Fibroblast of pulmonary artery (primary cell): ENCODE data around the gene OSCP1.

Experiments
- DNase-seq: peaks from one replicate; pipeline ENCODE4 v3.0.0-alpha.2; 2010; ENCODE audit warnings: low read depth
- H3K4me3 ChIP-seq: replicated peaks from 2 replicates; pipeline ENCODE4 v1.5.1; 2011; ENCODE audit warnings: low read depth, mild to moderate bottlenecking, control low read depth, low read length, moderate library complexity
- TF ChIP-seq, protein P1 (sequence below): IDR thresholded peaks from 2 replicates; pipeline ENCODE4 v1.5.1; 2011; ENCODE audit warnings: mild to moderate bottlenecking, control low read depth, low read length, inconsistent platforms; ENCODE audit errors: missing control alignments

The OSCP1 gene

GRCh38 chr1:36446271-36446670 is 4.0 kb downstream of the OSCP1 start:
- H3K4me3 ChIP-seq = no peak overlapping the region
- no peak for DNase-seq
- TF ChIP-seq, protein P1, sequence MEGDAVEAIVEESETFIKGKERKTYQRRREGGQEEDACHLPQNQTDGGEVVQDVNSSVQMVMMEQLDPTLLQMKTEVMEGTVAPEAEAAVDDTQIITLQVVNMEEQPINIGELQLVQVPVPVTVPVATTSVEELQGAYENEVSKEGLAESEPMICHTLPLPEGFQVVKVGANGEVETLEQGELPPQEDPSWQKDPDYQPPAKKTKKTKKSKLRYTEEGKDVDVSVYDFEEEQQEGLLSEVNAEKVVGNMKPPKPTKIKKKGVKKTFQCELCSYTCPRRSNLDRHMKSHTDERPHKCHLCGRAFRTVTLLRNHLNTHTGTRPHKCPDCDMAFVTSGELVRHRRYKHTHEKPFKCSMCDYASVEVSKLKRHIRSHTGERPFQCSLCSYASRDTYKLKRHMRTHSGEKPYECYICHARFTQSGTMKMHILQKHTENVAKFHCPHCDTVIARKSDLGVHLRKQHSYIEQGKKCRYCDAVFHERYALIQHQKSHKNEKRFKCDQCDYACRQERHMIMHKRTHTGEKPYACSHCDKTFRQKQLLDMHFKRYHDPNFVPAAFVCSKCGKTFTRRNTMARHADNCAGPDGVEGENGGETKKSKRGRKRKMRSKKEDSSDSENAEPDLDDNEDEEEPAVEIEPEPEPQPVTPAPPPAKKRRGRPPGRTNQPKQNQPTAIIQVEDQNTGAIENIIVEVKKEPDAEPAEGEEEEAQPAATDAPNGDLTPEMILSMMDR = no peak

DNA sequence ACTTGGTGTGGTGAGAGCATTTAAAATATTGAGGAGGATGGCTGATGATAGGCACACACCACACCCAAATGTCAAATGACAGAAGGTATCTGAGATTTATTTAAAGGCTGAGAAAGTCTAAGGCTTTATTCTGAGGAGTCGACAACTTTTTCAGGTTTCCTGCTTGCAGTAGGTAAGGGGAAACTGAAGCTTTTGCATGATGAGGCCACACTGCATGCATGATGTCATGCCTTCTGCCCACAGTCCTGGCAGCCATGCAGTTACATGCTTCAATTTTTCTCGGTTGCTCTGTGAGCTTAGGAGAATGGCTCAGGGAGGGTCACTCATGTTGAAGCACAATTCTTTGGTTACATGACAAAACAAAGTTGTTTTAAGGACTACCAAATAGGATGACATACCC is 7.0 kb downstream of the OSCP1 start:
- DNase-seq = no peak
- H3K4me3 ChIP-seq = no peak overlapping the region
- TF ChIP-seq, protein P1 = no peak

DNA sequence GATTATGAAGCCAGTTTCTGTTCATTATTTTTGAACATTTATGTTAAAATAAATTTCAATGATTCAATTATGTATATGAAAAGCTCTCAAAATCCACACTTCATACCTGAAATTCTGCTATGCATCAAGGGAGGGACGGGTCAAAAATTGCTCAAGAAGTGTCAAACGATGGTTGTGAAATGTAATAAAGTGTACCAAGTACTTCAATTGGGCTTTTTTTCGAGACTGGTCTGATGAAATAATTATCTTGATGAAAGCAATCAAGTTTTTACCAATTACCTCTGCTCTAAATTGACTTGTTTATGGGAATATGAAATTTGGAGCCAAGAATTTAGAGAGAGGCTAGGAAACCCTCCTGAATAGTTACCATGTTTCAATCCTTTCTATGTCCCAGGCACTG is 7.9 kb downstream of the OSCP1 start:
- no peak for DNase-seq
- H3K4me3 ChIP-seq = no peak overlapping the region
- TF ChIP-seq, protein P1 = no peak

- TF ChIP-seq, protein P1 = no peak
- no peak for DNase-seq
- H3K4me3 ChIP-seq = no peak overlapping the region
Observed at GRCh38 chr1:36440646-36441045, 9.6 kb downstream of the OSCP1 start.

- no peak for DNase-seq
- TF ChIP-seq, protein P1 = no peak
- no peak overlapping the region for H3K4me3 ChIP-seq
Observed at GRCh38 chr1:36440044-36440443, 10.2 kb downstream of the OSCP1 start.

GRCh38 chr1:36438715-36439114 is 11.5 kb downstream of the OSCP1 start:
- no peak overlapping the region for H3K4me3 ChIP-seq
- TF ChIP-seq, protein P1 = no peak
- DNase-seq = no peak

DNA sequence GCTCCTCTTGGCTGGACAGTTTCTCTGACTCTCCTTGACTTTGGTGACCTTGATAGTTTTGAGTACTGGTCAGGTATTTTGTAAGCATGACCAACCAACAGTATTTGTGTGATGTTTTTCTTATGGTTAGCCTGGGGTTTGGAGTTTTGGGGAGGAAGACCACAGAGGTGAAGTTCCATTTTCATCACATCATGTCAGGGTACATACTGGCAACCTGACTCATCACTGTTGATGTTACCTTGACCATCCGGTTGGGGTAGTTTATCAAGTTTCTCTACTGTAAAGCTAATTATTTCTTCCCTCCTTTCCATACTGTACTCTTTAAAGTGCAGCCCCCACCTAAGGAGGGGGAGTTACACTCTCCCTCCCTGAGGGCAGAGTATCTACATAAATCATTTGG is 13.4 kb downstream of the OSCP1 start:
- H3K4me3 ChIP-seq = no peak overlapping the region
- TF ChIP-seq, protein P1 = no peak
- no peak for DNase-seq
